HG03045 (cell line): ENCODE results near the gene FKBP2.
A peak's percentile ranks its signal among the peaks of the same experiment; 100 is the strongest.

Experiments used
- ATAC-seq: cut with Tn5 transposase; IDR thresholded peaks from one replicate; pipeline ENCODE4 v1.9.1; 2021; ENCODE audit warnings: mild to moderate bottlenecking, moderate library complexity; ENCODE audit not compliant: unreplicated experiment

The FKBP2 gene

DNA sequence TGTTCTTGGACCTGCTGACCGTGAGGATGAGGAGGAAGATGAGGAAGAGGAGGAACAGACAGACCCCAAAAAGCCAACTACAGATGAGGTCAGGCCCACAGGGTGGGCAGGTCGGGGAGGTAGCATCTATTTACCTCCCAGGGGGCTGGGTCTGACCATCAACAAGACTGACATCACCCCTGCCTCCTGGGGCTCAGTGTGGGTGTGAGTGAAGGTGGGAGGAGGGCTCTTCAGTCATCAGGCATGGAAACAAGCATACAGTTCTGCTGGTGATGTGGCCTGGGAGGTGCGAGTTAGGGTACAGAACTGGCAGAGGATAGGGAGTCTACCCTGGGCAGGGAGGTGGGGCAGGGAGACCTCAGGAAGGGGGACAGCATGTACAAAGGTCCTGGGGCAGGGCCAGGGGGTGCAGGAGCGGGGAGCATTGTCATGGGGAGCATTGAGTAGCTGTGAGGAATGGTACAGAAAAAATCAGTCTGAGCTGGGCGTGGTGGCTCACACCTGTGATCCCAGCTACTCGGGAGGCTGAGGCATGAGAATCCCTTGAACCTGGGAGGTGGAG lies 19.3 kb downstream of the FKBP2 start:
- no peak for ATAC-seq

DNA sequence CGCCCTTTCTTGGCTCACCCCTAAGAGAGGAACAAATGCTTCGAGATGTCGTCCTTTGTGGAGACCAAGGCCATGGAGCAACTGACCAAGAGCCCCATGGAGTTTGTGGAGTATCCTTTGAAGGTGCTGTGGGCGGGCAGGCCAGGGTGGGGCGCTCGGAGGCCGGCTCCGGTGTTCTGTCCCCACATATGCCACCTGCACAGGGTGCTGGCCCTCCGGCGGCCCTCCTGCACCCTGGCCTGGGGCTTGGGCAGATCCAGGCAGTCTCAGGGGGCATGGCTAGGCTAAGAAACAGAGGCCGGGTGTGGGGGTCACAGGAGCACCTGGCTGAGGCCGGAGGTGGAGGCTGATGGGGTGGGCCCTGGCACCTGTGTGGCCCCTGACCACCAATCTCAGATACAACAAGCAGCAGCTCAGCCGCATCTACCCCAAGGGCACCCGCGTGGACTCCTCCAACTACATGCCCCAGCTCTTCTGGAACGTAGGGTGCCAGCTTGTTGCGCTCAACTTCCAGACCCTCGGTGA lies 20.7 kb downstream of the FKBP2 start:
- no peak for ATAC-seq

DNA sequence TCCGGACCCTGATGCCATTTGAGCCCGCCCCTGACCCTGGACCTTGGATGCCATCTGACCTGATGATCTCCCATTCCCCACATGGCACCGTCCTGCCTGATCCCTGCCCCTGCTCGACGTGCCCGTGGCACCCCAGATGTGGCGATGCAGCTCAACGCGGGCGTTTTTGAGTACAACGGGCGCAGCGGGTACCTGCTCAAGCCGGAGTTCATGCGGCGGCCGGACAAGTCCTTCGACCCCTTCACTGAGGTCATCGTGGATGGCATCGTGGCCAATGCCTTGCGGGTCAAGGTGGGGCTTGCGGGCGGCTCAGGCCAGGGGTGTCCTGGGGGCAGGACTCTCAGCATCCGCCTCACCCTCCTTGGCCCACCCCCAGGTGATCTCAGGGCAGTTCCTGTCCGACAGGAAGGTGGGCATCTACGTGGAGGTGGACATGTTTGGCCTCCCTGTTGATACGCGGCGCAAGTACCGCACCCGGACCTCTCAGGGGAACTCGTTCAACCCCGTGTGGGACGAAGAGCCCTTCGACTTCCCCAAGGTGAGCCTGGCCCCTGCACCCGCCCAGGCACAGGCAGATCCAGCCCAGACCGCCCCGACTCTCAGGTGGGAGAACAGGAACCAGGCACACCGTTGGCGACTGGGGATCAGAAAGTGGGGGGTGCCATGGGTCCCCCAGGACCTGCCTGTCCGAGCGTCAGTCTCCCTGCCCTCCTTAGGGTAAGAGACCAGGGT lies 21.5 kb downstream of the FKBP2 start:
- no peak for ATAC-seq

DNA sequence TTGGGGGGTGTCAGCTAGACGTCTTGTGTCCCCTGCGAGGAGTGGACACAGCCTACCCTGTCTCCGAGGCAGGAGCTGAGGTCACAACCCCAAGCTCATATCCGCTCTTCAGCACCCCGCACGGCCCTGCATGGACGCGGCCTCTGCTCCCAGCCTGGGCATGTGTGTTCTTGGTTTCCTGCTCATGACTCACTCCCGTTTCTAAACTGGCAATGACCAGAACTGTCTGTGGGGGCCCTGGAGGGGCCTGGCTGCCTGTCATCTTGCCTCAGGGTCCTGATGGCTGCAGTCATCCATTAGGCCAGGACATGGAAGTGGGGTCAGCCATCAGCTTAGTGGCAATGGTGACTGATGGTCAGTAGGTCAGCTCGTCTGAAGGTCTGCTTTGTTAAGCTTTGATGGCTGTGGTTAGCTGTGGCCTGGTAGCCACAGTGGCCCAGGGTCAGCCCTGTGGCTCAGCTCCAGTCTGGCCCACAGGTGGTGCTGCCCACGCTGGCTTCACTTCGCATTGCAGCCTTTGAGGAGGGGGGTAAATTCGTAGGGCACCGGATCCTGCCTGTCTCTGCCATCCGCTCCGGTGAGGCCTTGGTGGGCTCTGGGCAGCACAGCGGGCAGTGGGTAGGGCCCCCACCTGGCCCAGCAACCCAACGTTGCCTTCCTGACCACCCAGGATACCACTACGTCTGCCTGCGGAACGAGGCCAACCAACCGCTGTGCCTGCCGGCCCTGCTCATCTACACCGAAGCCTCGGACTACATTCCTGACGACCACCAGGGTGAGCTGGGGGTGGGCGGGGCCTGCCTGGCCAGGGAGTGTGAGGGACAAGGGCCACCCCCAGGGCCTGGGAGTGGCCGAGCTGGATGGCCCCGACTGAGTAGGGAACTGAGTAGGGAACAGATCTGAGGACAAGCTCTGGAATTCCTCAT lies 22.4 kb downstream of the FKBP2 start:
- no peak for ATAC-seq

DNA sequence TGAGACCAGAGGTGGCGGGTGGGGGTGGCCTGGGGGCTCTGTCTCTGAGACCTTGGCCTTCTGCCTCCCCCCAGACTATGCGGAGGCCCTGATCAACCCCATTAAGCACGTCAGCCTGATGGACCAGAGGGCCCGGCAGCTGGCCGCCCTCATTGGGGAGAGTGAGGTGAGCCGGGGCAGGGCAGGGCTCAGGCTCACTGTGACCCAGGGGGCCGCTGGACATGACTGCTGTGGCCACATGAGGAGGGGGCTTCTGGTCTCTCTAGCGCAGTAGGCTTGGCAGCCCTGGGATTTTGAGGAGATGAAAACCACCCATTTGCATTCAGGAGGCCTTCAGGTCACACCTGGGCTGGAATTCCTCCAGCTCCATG lies 23.0 kb downstream of the FKBP2 start:
- no peak for ATAC-seq

DNA sequence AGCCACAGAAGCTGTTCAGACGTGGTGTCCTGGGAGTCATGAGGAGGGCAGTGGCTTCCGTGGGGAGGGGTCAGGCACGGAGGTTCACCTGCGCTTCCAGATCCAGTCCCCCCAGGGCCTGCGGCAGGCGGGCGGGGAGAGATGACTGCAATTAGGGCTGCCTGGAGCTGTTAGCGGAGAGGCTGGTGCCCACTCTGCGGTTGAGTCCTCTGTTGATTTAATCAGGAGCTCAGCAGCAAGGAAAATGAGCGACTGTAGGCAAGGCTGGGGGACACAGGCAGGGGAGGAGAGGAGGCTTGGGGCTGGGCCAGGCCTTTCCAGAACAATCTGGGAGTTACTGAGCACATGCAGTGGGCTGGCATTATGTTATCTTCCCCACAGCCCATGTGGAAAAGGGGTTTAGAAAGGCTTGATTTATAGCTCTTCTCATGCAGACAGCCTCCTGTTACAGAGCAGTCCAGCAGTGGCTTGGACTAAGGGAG lies 23.5 kb downstream of the FKBP2 start:
- ATAC-seq, result no peak

DNA sequence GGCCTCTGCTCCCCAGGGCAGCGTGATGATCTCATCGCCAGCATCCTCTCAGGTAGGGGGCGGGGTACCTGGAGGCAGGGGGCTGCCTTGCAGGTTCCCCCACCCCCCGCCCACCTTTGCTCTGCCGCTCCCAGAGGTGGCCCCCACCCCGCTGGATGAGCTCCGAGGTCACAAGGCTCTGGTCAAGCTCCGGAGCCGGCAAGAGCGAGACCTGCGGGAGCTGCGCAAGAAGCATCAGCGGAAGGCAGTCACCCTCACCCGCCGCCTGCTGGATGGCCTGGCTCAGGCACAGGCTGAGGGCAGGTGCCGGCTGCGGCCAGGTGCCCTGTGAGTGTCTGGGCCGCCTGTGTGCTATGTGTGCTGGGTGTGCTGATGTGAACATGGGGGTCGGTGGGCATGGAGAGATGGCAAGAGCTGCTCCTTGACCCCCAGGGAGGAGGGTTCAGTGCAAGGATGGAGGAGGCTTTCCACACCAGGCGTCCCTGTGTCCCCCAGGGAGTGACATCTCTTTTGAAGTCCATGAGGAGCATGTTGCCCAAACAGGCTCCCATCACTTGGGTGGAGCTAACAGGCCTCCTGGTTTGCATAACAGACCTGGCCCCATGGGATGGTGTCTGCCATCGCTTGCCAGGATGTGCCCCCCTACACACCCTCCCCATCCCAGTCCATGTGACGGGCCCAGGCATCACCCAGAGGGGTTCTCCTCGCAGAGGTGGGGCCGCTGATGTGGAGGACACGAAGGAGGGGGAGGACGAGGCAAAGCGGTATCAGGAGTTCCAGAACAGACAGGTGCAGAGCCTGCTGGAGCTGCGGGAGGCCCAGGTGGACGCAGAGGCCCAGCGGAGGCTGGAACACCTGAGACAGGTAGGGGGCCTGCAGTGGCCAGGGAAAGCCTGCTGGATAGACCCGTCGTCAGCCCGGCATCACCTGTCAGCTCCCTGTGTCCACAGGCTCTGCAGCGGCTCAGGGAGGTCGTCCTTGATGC lies 24.6 kb downstream of the FKBP2 start:
- no peak for ATAC-seq

DNA sequence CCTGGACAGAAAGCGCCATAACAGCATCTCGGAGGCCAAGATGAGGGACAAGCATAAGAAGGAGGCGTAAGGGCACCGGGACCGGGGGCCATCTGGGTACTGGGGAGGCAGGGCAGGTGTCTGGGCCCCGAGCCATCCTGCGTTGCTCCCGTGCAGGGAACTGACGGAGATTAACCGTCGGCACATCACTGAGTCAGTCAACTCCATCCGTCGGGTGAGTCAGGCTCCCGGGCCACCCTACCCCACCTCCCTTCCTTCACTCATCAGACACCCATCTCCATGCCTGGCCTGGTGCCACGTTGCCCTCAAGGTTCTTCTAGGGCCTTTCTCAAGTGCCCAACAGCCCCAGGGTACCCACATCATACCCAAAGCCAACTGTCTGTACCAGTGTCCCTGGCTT lies 25.4 kb downstream of the FKBP2 start:
- ATAC-seq, result no peak

DNA sequence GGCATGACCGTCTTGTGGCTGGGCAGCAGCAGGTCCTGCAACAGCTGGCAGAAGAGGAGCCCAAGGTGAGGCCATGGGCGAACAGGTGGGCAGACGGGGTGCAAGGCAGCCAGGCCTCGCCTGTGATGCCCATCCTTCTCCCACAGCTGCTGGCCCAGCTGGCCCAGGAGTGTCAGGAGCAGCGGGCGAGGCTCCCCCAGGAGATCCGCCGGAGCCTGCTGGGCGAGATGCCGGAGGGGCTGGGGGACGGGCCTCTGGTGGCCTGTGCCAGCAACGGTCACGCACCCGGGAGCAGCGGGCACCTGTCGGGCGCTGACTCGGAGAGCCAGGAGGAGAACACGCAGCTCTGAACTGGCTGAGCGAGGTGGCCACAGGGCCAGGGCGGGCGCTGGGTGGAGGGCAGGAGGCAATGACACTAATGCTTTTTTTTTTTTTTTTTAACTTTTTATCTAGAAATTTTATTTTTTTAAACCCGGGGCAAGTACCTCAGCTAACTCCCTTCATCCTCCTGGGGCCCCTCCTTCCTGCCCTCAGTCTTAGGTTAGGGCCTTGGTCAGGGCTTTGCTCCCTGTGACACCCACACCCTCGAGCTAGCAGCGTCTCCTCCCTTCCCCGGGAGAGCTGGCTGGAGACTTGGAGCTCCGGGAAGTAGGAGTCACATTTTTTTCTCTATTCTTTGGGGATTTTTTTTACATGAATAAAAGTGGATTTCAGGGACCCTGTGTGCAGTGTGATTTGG lies 26.5 kb downstream of the FKBP2 start:
- no peak for ATAC-seq

DNA sequence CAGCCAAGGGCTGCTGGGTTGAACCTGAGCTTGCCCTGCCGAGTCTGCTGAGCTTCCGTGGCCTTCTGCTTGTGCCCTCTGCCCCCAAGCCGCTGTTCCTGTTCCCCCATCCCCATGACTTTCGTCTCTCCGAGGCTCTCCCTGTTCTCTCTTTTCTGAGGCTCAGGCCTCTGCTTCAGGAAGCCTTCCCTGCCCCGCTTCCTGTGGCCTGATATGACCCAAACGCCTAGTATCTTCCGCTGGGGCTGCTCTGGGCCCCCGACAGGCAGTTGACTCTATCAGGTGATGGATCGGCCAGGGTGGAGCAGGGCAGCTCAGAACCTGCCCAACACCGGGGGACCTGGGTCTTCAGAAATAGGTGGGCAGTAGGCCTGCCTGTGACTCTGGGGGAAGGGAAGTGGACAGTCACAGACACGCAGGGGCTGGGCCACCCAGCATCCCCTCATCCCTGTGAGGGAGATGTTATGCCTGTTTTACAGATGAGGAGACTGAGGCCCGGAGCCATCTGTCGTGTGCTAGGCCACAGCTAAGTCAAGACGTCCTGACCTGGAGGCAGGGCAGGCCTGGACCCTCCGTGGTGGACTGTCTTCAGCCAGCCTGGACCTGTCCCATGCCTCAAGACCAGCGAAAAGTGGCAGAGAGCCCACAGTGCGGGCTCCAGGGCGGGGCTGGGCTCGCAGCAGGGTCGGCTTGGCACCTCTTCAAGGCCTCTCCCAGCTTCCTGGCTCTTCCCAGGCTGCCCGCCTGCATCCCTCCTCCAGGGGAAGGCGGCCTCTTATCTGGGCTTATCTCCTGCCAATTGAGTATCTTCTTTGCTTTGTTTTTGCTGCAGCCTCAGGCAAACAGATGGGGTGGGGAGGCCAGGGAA lies 27.4 kb downstream of the FKBP2 start:
- no peak for ATAC-seq

DNA sequence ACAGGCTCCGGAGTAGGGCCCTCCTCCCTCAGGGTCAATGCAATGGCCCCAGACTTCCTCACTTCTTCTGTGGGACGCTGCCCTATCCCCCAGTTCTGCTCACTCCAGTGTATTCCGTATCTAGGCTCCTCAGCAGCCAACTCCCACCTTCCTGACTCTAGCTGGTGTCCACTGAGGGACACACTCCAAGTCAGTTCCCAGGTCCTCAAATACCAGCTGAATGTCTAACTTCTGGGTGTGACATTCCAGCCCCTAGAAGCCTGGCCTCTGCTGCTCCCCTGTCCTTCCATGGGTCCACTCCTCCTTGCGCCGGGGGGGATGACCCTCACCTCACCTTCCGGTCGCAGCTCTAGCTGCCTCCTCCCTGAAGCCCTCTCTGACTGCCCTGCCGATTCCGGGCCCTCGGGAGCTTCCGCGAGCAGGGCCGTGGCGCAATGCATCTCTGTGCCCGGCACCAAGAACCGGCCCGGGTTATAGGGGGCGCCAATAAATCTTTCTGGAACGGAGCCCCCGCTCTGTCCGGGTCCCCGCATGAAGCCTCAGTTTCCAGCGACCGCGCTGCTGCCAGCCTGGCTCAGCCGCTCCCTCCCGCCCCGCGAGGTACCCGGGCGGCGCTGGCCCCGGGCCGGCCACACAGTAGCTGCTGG lies 28.1 kb downstream of the FKBP2 start:
- ATAC-seq, result peak; percentile 19

DNA sequence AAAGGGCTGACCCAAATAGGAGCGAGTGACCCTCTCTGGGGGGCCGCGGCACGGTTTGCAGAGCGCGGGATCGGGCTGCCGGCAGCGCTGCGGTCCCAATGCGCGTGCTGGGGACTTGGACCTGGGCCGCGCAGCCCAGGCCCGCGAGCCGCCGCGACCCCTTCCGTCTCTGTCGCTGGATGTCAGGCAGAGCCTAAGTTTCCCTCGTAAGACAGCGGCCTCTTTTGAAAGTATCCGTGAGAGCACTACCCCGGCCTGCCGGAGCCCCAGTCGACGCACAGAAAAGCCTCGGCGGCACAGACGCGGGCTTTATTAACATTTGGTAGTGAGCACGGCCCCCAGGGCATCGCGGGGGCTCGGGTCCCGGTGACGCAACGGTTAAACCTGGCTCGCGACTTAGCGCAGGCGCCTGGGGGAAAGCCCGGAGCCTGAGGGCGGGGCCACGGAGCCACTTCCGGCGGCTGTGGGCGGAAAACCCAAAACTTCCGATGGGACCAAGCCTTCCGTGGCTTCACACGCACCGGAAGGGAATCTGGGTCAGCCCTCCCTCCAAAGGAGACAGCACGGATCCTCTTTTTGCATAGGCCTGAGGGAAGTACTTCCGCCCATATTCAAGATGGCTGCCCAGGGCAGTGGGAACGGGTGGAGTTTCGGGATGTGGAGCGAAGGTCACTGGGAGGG lies 28.8 kb downstream of the FKBP2 start:
- peak; percentile 69 for ATAC-seq

DNA sequence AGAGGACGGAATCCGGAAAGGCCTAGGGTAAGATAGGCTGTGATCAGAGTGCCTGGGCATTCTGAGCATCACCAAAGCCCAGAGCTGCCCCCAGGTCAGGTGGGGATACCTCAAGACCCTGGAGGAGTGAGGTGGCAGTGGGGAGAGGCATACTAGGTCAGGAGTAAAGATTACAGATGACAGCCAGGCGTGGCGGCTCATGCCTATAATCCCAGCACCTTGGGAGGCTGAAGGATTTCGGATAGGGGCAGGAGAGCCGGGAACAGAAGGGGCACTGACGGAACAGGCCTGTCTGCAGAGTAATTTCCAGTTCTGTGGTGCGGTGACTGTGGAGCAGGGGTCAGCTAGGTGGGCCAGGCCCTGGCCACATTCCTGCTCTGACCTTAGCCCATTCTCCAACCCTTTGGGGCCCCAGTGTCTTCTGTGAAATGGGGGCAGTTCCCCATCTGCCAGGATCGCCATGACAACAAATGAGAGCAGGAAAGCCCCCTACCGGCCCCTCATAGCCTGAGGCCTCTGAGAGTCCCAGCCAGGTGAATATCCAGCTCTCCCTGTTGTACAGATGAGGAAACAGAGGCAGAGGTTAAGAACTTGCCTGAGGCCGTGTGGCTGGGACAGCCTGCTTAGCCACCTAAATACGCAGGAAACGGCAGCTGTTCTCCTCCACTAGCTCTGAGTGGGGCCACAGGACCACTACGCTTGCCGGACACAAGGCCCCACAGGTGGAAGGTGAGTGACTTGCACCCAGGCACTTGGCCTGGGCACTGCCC lies 34.3 kb downstream of the FKBP2 start:
- ATAC-seq, result no peak

DNA sequence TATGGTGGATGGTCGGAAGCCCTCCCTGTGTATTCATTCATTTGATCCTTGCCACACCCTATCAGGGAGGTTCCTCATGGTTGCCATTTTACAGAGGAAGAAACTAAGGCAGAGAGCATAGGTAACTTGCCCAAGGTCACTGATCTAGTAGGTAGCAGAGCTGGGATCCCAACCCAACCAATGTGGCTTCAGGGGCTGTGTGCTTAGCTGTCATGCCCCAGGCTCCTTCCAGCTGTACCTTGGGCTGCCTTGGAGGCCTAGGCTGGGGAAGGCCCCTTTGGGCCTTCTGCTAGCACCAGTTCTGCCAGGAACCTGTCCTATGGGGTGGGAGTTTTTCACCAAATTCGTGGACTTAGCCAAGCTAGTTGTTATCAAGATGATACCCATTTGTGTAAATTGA lies 34.9 kb downstream of the FKBP2 start:
- ATAC-seq, result no peak

DNA sequence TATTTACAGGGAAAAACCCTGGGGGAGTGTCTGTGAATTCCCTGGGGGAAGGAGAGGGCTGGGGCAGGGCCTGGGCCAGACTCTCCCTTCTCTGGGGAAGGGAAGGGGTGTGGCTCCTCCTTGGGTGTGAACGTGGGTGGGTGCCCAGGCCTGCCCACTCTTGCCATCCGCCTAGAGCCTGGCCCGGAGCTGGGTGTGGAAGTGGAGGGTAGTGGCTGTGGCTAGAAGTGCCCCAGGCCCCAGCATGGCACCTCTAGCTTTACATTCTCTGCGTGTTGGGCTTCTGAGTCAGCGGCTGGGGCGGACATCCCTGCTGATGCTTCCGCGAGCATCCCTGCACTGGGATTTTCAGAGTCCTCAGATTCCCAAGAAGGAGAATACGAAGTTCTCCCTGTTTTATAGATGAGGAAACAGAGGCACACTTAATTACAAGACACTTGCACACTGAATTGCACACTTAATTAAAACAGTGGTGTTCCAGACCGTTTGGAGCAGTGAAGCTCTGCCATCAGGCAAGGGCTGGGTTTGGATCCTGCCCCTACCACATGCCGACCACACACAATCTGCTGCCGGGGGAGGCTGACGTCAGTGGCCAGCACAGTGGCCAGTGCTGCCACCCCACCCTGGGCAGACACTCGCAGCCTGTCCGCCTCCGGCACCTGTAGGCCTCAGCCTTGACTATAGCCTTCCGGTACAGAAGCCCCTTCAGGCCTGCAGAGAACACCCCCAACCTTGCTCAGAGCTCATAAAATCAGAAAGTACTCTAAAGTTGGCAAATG lies 35.9 kb downstream of the FKBP2 start:
- ATAC-seq, result no peak

DNA sequence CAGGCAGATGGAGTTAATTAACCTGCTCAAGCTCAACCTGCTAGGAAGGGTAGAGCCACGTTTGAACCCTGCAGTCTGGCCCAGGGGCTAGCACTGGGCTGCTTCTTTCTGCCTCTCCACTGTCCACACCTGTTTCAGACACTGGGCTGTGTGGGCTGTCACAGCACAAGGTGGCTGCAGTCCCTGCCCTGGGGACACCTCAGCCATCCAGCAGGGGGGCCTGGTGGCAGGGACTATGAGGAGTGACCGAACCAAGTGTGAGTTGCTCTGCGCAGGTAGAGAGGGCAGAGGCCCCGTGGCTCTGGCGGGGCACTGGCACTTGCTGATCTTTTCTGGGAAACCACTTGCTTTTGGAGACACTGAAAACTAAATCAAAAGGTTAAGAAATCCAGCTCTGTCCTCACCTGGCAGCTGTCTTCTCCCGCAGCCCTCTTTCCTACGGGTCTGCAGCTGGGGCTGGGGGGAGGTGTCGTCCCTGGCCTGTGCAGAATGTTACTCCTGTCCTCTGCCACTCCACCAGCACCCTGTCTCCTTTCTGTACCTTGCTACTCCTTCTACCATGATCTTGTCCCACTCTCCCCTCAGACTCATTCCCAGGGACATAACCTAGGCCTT lies 37.8 kb downstream of the FKBP2 start:
- ATAC-seq, result no peak
